ENCODE measurements around the gene C19orf12.

The C19orf12 gene

DNA sequence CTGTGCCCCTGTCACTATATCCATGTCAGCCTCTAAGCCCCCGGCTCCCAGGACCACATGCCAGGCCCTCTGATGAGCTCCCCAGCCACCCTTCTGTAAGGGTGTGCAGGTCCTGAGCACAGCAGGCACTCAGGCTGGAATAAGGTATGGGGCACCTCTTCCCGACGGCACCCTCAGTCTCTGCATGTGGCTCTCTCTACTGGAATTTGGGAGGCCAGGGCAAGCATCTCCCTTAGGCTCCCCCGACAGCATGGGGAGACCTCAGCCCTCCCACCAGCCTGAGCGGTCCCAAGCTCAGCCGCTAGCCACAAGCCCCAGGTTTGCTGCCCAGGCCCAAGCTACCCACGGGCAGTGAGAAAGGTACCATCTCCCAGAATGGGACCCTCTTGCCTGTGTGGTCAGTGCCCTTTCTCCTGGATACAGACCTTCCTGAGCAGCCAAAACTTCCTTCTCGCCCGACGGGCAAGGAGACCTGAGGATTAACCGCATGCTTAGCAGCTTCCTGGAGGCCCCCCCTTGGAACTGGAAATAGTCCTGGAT, 22.5 kb upstream of the C19orf12 start:
- H3K4me3 ChIP-seq (ENCODE audit: low read depth, low read length, poor library complexity, severe bottlenecking): no peak overlapping the region
- H4K20me1 ChIP-seq (ENCODE audit: insufficient read depth, low read length): no peaks in the 10 kb centered on the region
- no peaks in the 10 kb centered on the region for H3K4me1 ChIP-seq (ENCODE audit: insufficient read depth, low read length, severe bottlenecking)
- H3K4me2 ChIP-seq (ENCODE audit: low read length): no peak overlapping the region
- no peaks in the 10 kb centered on the region for H3F3A ChIP-seq (ENCODE audit: insufficient read depth, low read length)
- no peak for TF ChIP-seq CTCF (IDR thresholded peaks at IDR 0.05; ENCODE audit: low read length)
- TF ChIP-seq EZH2 (IDR thresholded peaks at IDR 0.05; ENCODE audit: borderline replicate concordance, low read length): no peak
- no peaks in the 10 kb centered on the region for H3K9me2 ChIP-seq (ENCODE audit: low read depth, low read length)
- H3K79me2 ChIP-seq (ENCODE audit: insufficient read depth, low read length): no peaks in the 10 kb centered on the region
- H3K27me3 ChIP-seq (ENCODE audit: insufficient read depth, low read length): no peaks in the 10 kb centered on the region; the same call in 1 of the 2 replicates
- no peaks in the 10 kb centered on the region for H3K36me3 ChIP-seq (ENCODE audit: insufficient read depth, low read length)
- H3K9me3 ChIP-seq (ENCODE audit: low read length): no peaks in the 10 kb centered on the region
- no peak overlapping the region for H2AFZ ChIP-seq (ENCODE audit: low read length)
- no peak overlapping the region for H3K9ac ChIP-seq (ENCODE audit: low read length)
- no peak overlapping the region for H3K27ac ChIP-seq (ENCODE audit: low read depth, low read length, poor library complexity, severe bottlenecking)

DNA sequence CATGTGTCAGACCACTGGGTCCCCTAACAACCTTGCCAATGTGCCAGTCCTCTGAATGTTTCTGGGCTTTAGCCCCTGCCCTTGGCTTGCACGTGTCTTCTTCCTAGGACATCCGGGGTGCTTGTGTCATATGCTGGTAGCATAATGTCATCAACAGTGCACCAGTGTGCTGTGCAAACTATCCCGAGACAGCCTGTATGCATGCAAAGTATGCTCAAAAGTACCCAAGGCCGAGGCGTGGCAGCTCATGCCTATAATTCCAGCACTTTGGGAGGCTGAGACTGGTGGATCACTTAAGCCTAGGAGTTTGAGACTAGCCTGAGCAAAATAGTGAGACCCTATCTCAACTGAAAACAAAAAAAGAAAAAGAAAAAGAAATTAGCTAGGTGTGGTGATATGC, 20.8 kb upstream of the C19orf12 start:
- Histone ChIP-seq H3K36me3 (ENCODE audit: insufficient read depth, low read length) (no peaks in the 10 kb centered on the region), H3K9me3 (ENCODE audit: low read length) (no peaks in the 10 kb centered on the region), H3K9ac (ENCODE audit: low read length) (no peak overlapping the region), H3K4me1 (ENCODE audit: insufficient read depth, low read length, severe bottlenecking) (no peaks in the 10 kb centered on the region), H3K9me2 (ENCODE audit: low read depth, low read length) (no peaks in the 10 kb centered on the region), H3K27me3 (ENCODE audit: insufficient read depth, low read length) (no peaks in the 10 kb centered on the region; the same call in 1 of the 2 replicates), H4K20me1 (ENCODE audit: insufficient read depth, low read length) (no peaks in the 10 kb centered on the region), H3F3A (ENCODE audit: insufficient read depth, low read length) (no peaks in the 10 kb centered on the region), H3K4me3 (ENCODE audit: low read depth, low read length, poor library complexity, severe bottlenecking) (no peak overlapping the region), H2AFZ (ENCODE audit: low read length) (no peak overlapping the region), H3K4me2 (ENCODE audit: low read length) (no peak overlapping the region), H3K27ac (ENCODE audit: low read depth, low read length, poor library complexity, severe bottlenecking) (no peak overlapping the region), H3K79me2 (ENCODE audit: insufficient read depth, low read length) (no peaks in the 10 kb centered on the region)
- TF ChIP-seq CTCF (IDR thresholded peaks at IDR 0.05; ENCODE audit: low read length): no peak
- no peak for TF ChIP-seq EZH2 (IDR thresholded peaks at IDR 0.05; ENCODE audit: borderline replicate concordance, low read length)

DNA sequence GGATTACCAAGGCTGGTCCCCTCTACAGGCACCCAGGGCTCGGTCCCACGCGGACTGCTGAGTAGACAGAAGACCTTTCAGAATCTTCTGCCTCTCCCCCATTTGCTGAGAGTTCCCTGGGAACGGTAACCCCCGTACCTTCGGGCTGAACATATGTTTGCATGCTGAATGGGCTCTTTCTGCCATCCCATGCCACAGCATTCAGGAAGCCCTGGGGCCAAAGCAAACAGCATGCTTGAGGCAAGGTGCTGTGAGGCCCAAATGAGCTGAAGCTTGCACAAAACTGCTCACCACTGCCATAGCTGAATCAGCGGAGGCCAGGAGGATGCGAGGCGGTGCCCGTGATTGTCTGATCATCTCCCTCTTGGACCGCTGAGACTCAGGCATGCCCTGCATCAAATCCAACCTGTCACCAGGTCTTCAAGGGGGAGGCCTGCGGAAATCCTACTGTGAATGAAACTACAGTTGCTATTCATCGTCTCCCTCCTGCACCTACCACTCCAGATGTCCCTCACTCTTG, 16.3 kb upstream of the C19orf12 start:
- no peak for TF ChIP-seq EZH2 (IDR thresholded peaks at IDR 0.05; ENCODE audit: borderline replicate concordance, low read length)
- no peak for TF ChIP-seq CTCF (IDR thresholded peaks at IDR 0.05; ENCODE audit: low read length)
- no peak overlapping the region for H3K4me2 ChIP-seq (ENCODE audit: low read length)
- H4K20me1 ChIP-seq (ENCODE audit: insufficient read depth, low read length): no peaks in the 10 kb centered on the region
- H3K9me2 ChIP-seq (ENCODE audit: low read depth, low read length): no peaks in the 10 kb centered on the region
- H3K79me2 ChIP-seq (ENCODE audit: insufficient read depth, low read length): no peaks in the 10 kb centered on the region
- H3K27me3 ChIP-seq (ENCODE audit: insufficient read depth, low read length): no peaks in the 10 kb centered on the region; the same call in 1 of the 2 replicates
- no peak overlapping the region for H3K27ac ChIP-seq (ENCODE audit: low read depth, low read length, poor library complexity, severe bottlenecking)
- no peaks in the 10 kb centered on the region for H3F3A ChIP-seq (ENCODE audit: insufficient read depth, low read length)
- H3K9ac ChIP-seq (ENCODE audit: low read length): no peak overlapping the region
- H3K36me3 ChIP-seq (ENCODE audit: insufficient read depth, low read length): no peaks in the 10 kb centered on the region
- no peaks in the 10 kb centered on the region for H3K4me1 ChIP-seq (ENCODE audit: insufficient read depth, low read length, severe bottlenecking)
- H2AFZ ChIP-seq (ENCODE audit: low read length): no peak overlapping the region
- H3K4me3 ChIP-seq (ENCODE audit: low read depth, low read length, poor library complexity, severe bottlenecking): no peak overlapping the region
- H3K9me3 ChIP-seq (ENCODE audit: low read length): no peaks in the 10 kb centered on the region

Measured in OCI-LY1 (cell line).